Hematopoietic multipotent progenitor cell treated with erythropoietin and hydrocortisone succinate and interleukin-3 and kit ligand, for 4 days (in vitro differentiated cells): ENCODE data around the gene C2orf72.
"Not testable (repeated sequence)": the region's sequence is repeated elsewhere in the genome, so short reads cannot be mapped to it uniquely, and the experiment has no call there.

Experiments
- DNase-seq: peaks from one replicate; pipeline ENCODE4 v3.0.0-alpha.2; 2015

Gene C2orf72

GRCh38 chr2:231037202-231037730, at the start of gene C2orf72:
Gene C2orf72, plus strand, starts transcription at chr2:231037523. Its CDS starts 43 bp downstream, at chr2:231037566.
- DNase-seq = peak; percentile 31

- no peak for DNase-seq
These were observed 47.6 kb upstream of the C2orf72 start for GRCh38 chr2:230989731-230990130.

- no peak for DNase-seq
These were observed 47.0 kb upstream of the C2orf72 start for GRCh38 chr2:230990131-230990898.

- no peak for DNase-seq
These were observed 46.5 kb upstream of the C2orf72 start for GRCh38 chr2:230990899-230991150.

GRCh38 chr2:230991598-230991997, 45.7 kb upstream of the C2orf72 start:
- DNase-seq = no peak

GRCh38 chr2:230995821-230996220, 41.5 kb upstream of the C2orf72 start, which contains the start of gene SPATA3:
Gene SPATA3, plus strand, starts transcription at chr2:230996121. Its CDS starts 113 bp downstream, at chr2:230996234.
- no peak for DNase-seq

GRCh38 chr2:230996661-230997060, 40.7 kb upstream of the C2orf72 start:
- no peak for DNase-seq

GRCh38 chr2:230998882-230999281, 38.4 kb upstream of the C2orf72 start:
- DNase-seq = peak; percentile 24

GRCh38 chr2:230999477-230999876, 37.8 kb upstream of the C2orf72 start:
- DNase-seq = no peak

- DNase-seq = peak; percentile 24
These were observed 37.0 kb upstream of the C2orf72 start for GRCh38 chr2:231000211-231000904.

- DNase-seq = no peak
These were observed 36.3 kb upstream of the C2orf72 start for GRCh38 chr2:231001036-231001435.

- DNase-seq = no peak
These were observed 35.4 kb upstream of the C2orf72 start for GRCh38 chr2:231001921-231002320.

- no peak for DNase-seq
These were observed 34.7 kb upstream of the C2orf72 start for GRCh38 chr2:231002641-231003040.

- DNase-seq = no peak
These were observed 34.1 kb upstream of the C2orf72 start for GRCh38 chr2:231003186-231003585.

- not testable (repeated sequence) for DNase-seq
These were observed 32.4 kb upstream of the C2orf72 start for GRCh38 chr2:231004930-231005329.

- no peak for DNase-seq
These were observed 29.8 kb upstream of the C2orf72 start for GRCh38 chr2:231007286-231008098.

GRCh38 chr2:231008131-231008530, 29.2 kb upstream of the C2orf72 start:
- DNase-seq = no peak

GRCh38 chr2:231009236-231009919, 27.9 kb upstream of the C2orf72 start:
- DNase-seq = no peak

- no peak for DNase-seq
These were observed 27.1 kb upstream of the C2orf72 start for GRCh38 chr2:231010201-231010730.

- no peak for DNase-seq
These were observed 25.8 kb upstream of the C2orf72 start for GRCh38 chr2:231011526-231011925.

- DNase-seq = no peak
These were observed 24.9 kb upstream of the C2orf72 start for GRCh38 chr2:231012463-231012862.

GRCh38 chr2:231013820-231014219, 23.5 kb upstream of the C2orf72 start:
- DNase-seq = no peak
